Spleen (tissue), 11 donors: ENCODE results near the gene PTRHD1. TPM values are rescaled to one million over a fixed set of nuclear protein-coding genes. Genes with fewer than 3 reads are reported as not detected.

Source experiments
- DNase-seq: peaks from one replicate; pipeline ENCODE4 v3.0.0-alpha.2; 2020
- H3K27ac ChIP-seq, 8 donors: fragments of 200-600 bp; sonication (generic) in 7 of 8; 1 replicate in 4 of 8; 2 replicates in 4 of 8; pipeline versions ENCODE4 v1.5.0 to v1.8.0; 2016 to 2021; ENCODE audit warnings: inconsistent platforms in 4 of 8, mild to moderate bottlenecking in 4 of 8, moderate library complexity in 1 of 8
- H3K27me3 ChIP-seq, 7 donors: fragments of 200-600 bp; sonication (generic) in 6 of 7; replicated peaks in 1 of 7; 1 replicate in 4 of 7; 2 replicates in 3 of 7; pipeline versions ENCODE4 v1.5.0 to v1.8.0; 2016 to 2021; ENCODE audit warnings: inconsistent platforms in 3 of 7, mild to moderate bottlenecking in 1 of 7
- H3K36me3 ChIP-seq, 6 donors: fragments of 200-600 bp; sonication (generic) in 5 of 6; 1 replicate in 4 of 6; 2 replicates in 2 of 6; pipeline versions ENCODE4 v1.5.0 to v1.8.0; 2016 to 2021; ENCODE audit warnings: inconsistent platforms in 2 of 6
- H3K4me1 ChIP-seq, 6 donors: fragments of 200-600 bp; sonication (generic) in 5 of 6; 1 replicate in 3 of 6; 2 replicates in 3 of 6; pipeline versions ENCODE4 v1.5.0 to v1.8.0; 2016 to 2021; ENCODE audit warnings: inconsistent platforms in 3 of 6
- H3K4me3 ChIP-seq, 8 donors: fragments of 200-600 bp; sonication (generic) in 7 of 8; 1 replicate in 4 of 8; 2 replicates in 4 of 8; pipeline versions ENCODE4 v1.5.0 to v1.8.0; 2016 to 2021; ENCODE audit warnings: inconsistent platforms in 4 of 8, mild to moderate bottlenecking in 4 of 8, moderate library complexity in 2 of 8
- H3K9me3 ChIP-seq, 8 donors: fragments of 200-600 bp; sonication (generic) in 7 of 8; 1 replicate in 4 of 8; 2 replicates in 4 of 8; pipeline versions ENCODE4 v1.5.0 to v1.8.0; 2016 to 2021; ENCODE audit warnings: inconsistent platforms in 4 of 8
- POLR2A ChIP-seq, 3 donors: fragments of 450-650 bp; IDR thresholded peaks; one replicate each; pipeline ENCODE4 v1.5.1; 2017; ENCODE audit warnings: antibody characterized with exemption in 3 of 3, mild to moderate bottlenecking in 1 of 3
- POLR2AphosphoS5 ChIP-seq, 3 donors: sonication (generic); formaldehyde crosslinking; IDR thresholded peaks; one replicate each; pipeline ENCODE4 v1.5.1; 2017; ENCODE audit warnings: antibody characterized with exemption in 3 of 3
- WGBS, 5 donors: extraction: QIAGEN DNeasy Blood & Tissue Kit in 3 of 5; methylation state at CpG; one replicate each; pipeline versions ENCODE4 v1.1.5 to v1.1.7; 2013 to 2018; 5-methylcytosine and 5-hydroxymethylcytosine counted together
- intact Hi-C: fragments of 100-400 bp; cut with DNase I; formaldehyde crosslinking; loops from one replicate; pipeline ENCODE4 v1.15.0; 2023; ENCODE audit warnings: low total_unique reads
- polyA plus RNA-seq, 3 donors: library from polyadenylated mRNA; stranded (reverse); fragments of 200-250 nt; gene quantifications; one replicate each; pipeline ENCODE4 v1.2.1, GENCODE V29; 2013
- total RNA-seq, 7 donors: library from RNA; depleted of rRNA in 3 of 7; stranded (reverse); fragments of >200 nt in 3 of 7; fragmentation: NEBNext Ultra II Directional in 4 of 7; extraction: Animal tissue kit (Norgen Biotek cat#: 25700) in 4 of 7; gene quantifications; one replicate each; pipeline versions ENCODE4 v1.1.0 to v1.2.1, GENCODE V29; 2016 to 2021
- TF ChIP-seq, protein P1 (sequence below), 11 experiments: fragments of 200-600 bp in 7 of 11; fragments of 450-650 bp in 4 of 11; sonication (generic) in 4 of 11; IDR thresholded peaks in 8 of 11; conservative IDR thresholded peaks in 3 of 11; 1 replicate in 7 of 11; 2 replicates in 4 of 11; pipeline versions ENCODE4 v1.4.0 to v1.8.0; 2016 to 2021; ENCODE audit warnings: antibody characterized with exemption in 11 of 11, inconsistent platforms in 4 of 11, mild to moderate bottlenecking in 1 of 11
- donor health status: healthy with polysubstance abuse.
- donor health status: DM: no; HTN: no; CAD: no; lungs with moderate emphysema.
- donor health status: DM: no; HTN: no; CAD: no.
- donor health status: Bipolar disorder and iron deficiency.
- donor health status: healthy.
- donor health status: DM: no; HTN: no; CAD: no.
- donor health status: DM: yes; HTN: yes; CAD: no.

Gene PTRHD1
- total and polyA plus RNA-seq, 10 donors = 11.0 to 42.0 (median 23.9) TPM

- Histone ChIP-seq H3K9me3 (no peaks in the 10 kb centered on the region), H3K27me3 (peaks cover 0 to 19% (median 0%) of the 10 kb centered on the region in 7 donors), H3K4me1 (peaks cover 0 to 11% (median 7%) of the 10 kb centered on the region in 6 donors), H3K36me3 (no peaks in the 10 kb centered on the region), H3K4me3 (no peak overlapping the region), H3K27ac (no peak overlapping the region)
- no peak for DNase-seq
- intact Hi-C loops = no loop called here
- WGBS, 5 donors = 23 to 39% (median 33%) methylated on average over 2 of the region's 2 CpGs
- no peak for TF ChIP-seq POLR2AphosphoS5 (IDR thresholded peaks at IDR 0.05)
- no peak for TF ChIP-seq POLR2A (IDR thresholded peaks at IDR 0.05)
- TF ChIP-seq, protein P1, sequence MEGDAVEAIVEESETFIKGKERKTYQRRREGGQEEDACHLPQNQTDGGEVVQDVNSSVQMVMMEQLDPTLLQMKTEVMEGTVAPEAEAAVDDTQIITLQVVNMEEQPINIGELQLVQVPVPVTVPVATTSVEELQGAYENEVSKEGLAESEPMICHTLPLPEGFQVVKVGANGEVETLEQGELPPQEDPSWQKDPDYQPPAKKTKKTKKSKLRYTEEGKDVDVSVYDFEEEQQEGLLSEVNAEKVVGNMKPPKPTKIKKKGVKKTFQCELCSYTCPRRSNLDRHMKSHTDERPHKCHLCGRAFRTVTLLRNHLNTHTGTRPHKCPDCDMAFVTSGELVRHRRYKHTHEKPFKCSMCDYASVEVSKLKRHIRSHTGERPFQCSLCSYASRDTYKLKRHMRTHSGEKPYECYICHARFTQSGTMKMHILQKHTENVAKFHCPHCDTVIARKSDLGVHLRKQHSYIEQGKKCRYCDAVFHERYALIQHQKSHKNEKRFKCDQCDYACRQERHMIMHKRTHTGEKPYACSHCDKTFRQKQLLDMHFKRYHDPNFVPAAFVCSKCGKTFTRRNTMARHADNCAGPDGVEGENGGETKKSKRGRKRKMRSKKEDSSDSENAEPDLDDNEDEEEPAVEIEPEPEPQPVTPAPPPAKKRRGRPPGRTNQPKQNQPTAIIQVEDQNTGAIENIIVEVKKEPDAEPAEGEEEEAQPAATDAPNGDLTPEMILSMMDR (IDR thresholded peaks at IDR 0.05 in 8 of 11, conservative IDR thresholded peaks at IDR 0.05 in 3 of 11) = no peak
Measured at GRCh38 chr2:24779116-24779515, 14.1 kb downstream of the PTRHD1 start.

GRCh38 chr2:24774373-24774772 lies 18.8 kb downstream of the PTRHD1 start:
- Histone ChIP-seq H3K4me3 (no peak overlapping the region), H3K36me3 (peaks cover 0 to 14% (median 9%) of the 10 kb centered on the region in 6 donors), H3K9me3 (no peaks in the 10 kb centered on the region), H3K27me3 (no peaks in the 10 kb centered on the region), H3K4me1 (peaks cover 0 to 9% (median 5%) of the 10 kb centered on the region in 6 donors), H3K27ac (no peak overlapping the region)
- WGBS, 5 donors = 61 to 86% (median 82%) methylated on average over 3 of the region's 3 CpGs
- intact Hi-C loops = no loop called here
- TF ChIP-seq, protein P1 (IDR thresholded peaks at IDR 0.05 in 8 of 11, conservative IDR thresholded peaks at IDR 0.05 in 3 of 11) = no peak
- TF ChIP-seq POLR2A (IDR thresholded peaks at IDR 0.05) = no peak
- no peak for TF ChIP-seq POLR2AphosphoS5 (IDR thresholded peaks at IDR 0.05)
- no peak for DNase-seq

DNA sequence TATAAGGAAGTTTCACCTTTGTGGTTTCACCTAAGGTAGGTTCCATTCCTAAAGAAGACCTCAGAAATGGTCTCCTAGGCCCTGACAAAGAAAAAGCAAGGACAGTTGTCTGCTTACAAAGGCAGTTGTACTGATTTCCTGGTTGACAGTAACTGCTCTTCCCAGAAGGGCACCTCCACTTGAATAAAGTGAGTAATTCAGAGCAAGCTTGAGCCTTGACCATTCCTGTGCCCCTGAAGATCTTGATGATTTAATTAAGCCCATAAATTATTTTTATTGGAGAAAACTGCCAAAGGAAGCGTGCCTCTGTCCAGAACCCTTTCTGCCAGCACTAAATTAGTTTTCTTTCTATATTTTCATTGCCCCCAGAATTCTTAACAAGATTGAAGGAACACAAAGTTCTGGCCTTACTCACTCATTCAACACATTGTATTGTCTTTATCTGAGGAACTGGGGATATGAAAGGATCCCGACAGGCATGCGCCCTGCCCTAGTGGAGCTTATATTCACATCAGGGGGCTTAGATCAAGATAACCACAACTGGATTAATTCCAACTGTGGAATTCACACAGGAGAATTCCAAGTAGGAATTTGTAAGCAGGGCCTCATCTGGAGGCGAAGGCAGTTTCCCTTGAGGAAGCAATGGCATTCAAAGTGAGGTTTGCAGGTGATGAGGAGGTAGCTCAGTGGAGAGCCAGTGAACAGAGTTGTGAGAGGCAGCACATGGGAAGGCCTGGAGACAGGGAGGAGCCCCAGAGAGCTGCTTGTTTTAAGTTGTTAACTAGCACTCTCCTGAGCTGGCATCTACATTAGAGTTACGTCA lies 21.2 kb downstream of the PTRHD1 start:
- intact Hi-C loops = no loop called here
- H3K27me3 ChIP-seq = no peaks in the 10 kb centered on the region
- H3K4me1 ChIP-seq = no peaks in the 10 kb centered on the region
- TF ChIP-seq, protein P1 (IDR thresholded peaks at IDR 0.05 in 8 of 11, conservative IDR thresholded peaks at IDR 0.05 in 3 of 11) = no peak
- TF ChIP-seq POLR2AphosphoS5 (IDR thresholded peaks at IDR 0.05) (no peak), POLR2A (IDR thresholded peaks at IDR 0.05) (no peak)
- no peak overlapping the region for H3K27ac ChIP-seq
- no peak for DNase-seq
- H3K9me3 ChIP-seq = no peaks in the 10 kb centered on the region
- H3K4me3 ChIP-seq = no peak overlapping the region
- WGBS, 5 donors = 90 to 98% (median 93%) methylated on average over 5 of the region's 5 CpGs
- peaks cover 0 to 37% (median 24%) of the 10 kb centered on the region in 6 donors for H3K36me3 ChIP-seq

DNA sequence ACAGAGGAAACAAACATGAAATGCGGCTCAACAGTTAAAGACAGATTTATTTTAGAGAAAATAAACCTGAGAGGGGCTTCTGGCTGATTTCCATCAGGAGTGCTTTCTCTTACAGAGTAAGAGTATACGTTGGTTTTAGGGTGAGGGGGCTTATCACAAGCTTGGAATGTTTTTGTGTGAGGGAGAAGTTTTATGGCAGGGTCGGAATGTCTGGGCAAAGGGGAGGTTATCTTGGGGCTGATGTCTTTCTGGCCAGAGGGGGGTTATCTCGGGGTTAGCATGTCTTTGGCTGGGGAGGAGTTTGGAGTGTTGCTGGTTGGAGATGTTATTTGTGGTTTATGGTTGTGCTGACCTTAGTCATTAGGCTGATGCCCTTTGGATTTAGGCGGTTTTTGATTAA lies 22.1 kb downstream of the PTRHD1 start:
- no peak for DNase-seq
- no peaks in the 10 kb centered on the region for H3K4me1 ChIP-seq
- intact Hi-C loops = no loop called here
- H3K9me3 ChIP-seq = no peaks in the 10 kb centered on the region
- 91 to 96% (median 95%) methylated on average over 5 of the region's 5 CpGs for WGBS, 5 donors
- H3K4me3 ChIP-seq = no peak overlapping the region
- TF ChIP-seq, protein P1 (IDR thresholded peaks at IDR 0.05 in 8 of 11, conservative IDR thresholded peaks at IDR 0.05 in 3 of 11) = no peak
- no peak for TF ChIP-seq POLR2AphosphoS5 (IDR thresholded peaks at IDR 0.05)
- no peak for TF ChIP-seq POLR2A (IDR thresholded peaks at IDR 0.05)
- no peaks in the 10 kb centered on the region for H3K27me3 ChIP-seq
- H3K27ac ChIP-seq = no peak overlapping the region
- peaks cover 0 to 46% (median 24%) of the 10 kb centered on the region in 6 donors for H3K36me3 ChIP-seq
